Tibial artery (tissue), 4 donors: Measurements from ENCODE around the gene ATF7IP.
A peak's percentile ranks its signal among the peaks of the same experiment; 100 is the strongest.

Experiments
- DNase-seq, 2 donors: peaks; one replicate each; pipeline ENCODE4 v3.0.0-alpha.2; 2019
- H3K27ac ChIP-seq, 2 donors: fragments of 200-600 bp; sonication (generic) in 1 of 2; 1 replicate in 1 of 2; 2 replicates in 1 of 2; pipeline ENCODE4 v1.5.1; 2018 to 2019; ENCODE audit warnings: mild to moderate bottlenecking in 1 of 2
- H3K27me3 ChIP-seq, 2 donors: fragments of 200-600 bp; sonication (generic) in 1 of 2; one replicate each; pipeline versions ENCODE4 v1.5.1 to v1.6.0; 2016 to 2019
- H3K36me3 ChIP-seq, 3 donors: fragments of 200-600 bp; sonication (generic) in 2 of 3; one replicate each; pipeline ENCODE4 v1.5.1; 2016 to 2019; ENCODE audit warnings: mild to moderate bottlenecking in 2 of 3
- H3K4me1 ChIP-seq, 4 donors: fragments of 200-600 bp; sonication (generic) in 2 of 4; 1 replicate in 3 of 4; 2 replicates in 1 of 4; pipeline ENCODE4 v1.5.1; 2016 to 2019
- H3K4me3 ChIP-seq, 2 donors: fragments of 200-600 bp; sonication (generic) in 1 of 2; 1 replicate in 1 of 2; 2 replicates in 1 of 2; pipeline ENCODE4 v1.5.1; 2018 to 2019; ENCODE audit warnings: mild to moderate bottlenecking in 2 of 2
- H3K9me3 ChIP-seq, 3 donors: fragments of 200-600 bp; sonication (generic) in 1 of 3; one replicate each; pipeline ENCODE4 v1.5.1; 2016 to 2019
- intact Hi-C: fragments of 100-400 bp; cut with DNase I; formaldehyde crosslinking; loops from one replicate; pipeline ENCODE4 v1.15.0; 2023; ENCODE audit warnings: low total_unique reads
- TF ChIP-seq, protein P1 (sequence below), 2 experiments: fragments of 200-600 bp in 1 of 2; fragments of 450-650 bp in 1 of 2; IDR thresholded peaks; one replicate each; pipeline ENCODE4 v1.5.1; 2017 to 2019; ENCODE audit warnings: antibody characterized with exemption in 2 of 2, mild to moderate bottlenecking in 1 of 2, moderate library complexity in 1 of 2

Gene ATF7IP

DNA sequence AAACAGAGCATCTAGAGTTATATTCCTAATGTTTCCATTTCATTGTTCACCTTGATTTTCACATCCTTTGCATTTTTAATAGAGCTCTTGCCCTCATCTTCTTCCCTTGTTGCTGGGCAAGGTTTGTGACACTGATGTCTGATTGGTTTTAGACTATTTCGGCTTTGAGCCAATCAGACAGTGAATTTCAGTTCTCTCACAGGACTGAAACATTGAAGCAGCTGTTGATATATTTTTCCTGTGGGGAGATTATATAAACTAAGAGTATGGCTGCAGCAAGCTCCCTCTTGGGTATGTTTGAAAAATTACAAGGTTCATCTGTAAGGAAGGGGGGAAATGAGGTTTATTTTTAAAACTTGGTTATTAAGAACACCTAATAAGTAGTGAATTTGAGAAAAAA is 51.2 kb downstream of the ATF7IP start:
- TF ChIP-seq, protein P1, sequence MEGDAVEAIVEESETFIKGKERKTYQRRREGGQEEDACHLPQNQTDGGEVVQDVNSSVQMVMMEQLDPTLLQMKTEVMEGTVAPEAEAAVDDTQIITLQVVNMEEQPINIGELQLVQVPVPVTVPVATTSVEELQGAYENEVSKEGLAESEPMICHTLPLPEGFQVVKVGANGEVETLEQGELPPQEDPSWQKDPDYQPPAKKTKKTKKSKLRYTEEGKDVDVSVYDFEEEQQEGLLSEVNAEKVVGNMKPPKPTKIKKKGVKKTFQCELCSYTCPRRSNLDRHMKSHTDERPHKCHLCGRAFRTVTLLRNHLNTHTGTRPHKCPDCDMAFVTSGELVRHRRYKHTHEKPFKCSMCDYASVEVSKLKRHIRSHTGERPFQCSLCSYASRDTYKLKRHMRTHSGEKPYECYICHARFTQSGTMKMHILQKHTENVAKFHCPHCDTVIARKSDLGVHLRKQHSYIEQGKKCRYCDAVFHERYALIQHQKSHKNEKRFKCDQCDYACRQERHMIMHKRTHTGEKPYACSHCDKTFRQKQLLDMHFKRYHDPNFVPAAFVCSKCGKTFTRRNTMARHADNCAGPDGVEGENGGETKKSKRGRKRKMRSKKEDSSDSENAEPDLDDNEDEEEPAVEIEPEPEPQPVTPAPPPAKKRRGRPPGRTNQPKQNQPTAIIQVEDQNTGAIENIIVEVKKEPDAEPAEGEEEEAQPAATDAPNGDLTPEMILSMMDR (IDR thresholded peaks at IDR 0.05) = no peak
- peaks cover 0 to 63% (median 12%) of the 10 kb centered on the region in 4 donors for H3K4me1 ChIP-seq
- intact Hi-C loops = no loop called here
- H3K36me3 ChIP-seq = peaks cover 0 to 7% (median 5%) of the 10 kb centered on the region in 3 donors
- no peak for DNase-seq
- H3K9me3 ChIP-seq = no peaks in the 10 kb centered on the region
- no peaks in the 10 kb centered on the region for H3K27me3 ChIP-seq
- H3K27ac ChIP-seq = peak overlapping the region in 1 of 2 donors; percentile 11
- H3K4me3 ChIP-seq = no peak overlapping the region

DNA sequence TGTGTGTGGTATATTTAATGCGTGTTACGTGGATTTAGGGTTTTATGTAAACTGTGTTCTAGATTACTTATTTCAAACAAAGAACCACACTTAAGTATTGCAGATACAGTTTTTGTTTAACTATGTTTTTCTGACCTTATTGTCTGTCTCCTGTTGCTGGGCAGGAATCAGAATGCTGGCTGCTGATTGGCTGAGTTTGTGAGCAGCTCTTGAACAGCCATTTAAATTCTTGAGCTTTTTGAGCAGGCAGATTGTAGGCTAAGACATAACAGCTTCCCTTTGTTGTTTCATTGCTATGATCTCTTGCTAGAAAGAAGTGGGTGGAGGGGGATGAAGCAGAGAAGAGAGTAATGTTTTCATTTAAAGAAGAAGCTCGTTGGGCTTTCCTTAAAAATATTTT is 52.2 kb downstream of the ATF7IP start:
- TF ChIP-seq, protein P1 (IDR thresholded peaks at IDR 0.05) = no peak
- Histone ChIP-seq H3K4me1 (peaks cover 0 to 57% (median 12%) of the 10 kb centered on the region in 4 donors), H3K4me3 (no peak overlapping the region), H3K36me3 (peaks cover 0 to 10% (median 9%) of the 10 kb centered on the region in 3 donors), H3K9me3 (peaks cover 0 to 4% (median 0%) of the 10 kb centered on the region in 3 donors), H3K27ac (peak overlapping the region in 1 of 2 donors; percentile 3), H3K27me3 (no peaks in the 10 kb centered on the region)
- peak in 1 of 2 donors; percentile 43 for DNase-seq
- intact Hi-C loops = no loop called here

DNA sequence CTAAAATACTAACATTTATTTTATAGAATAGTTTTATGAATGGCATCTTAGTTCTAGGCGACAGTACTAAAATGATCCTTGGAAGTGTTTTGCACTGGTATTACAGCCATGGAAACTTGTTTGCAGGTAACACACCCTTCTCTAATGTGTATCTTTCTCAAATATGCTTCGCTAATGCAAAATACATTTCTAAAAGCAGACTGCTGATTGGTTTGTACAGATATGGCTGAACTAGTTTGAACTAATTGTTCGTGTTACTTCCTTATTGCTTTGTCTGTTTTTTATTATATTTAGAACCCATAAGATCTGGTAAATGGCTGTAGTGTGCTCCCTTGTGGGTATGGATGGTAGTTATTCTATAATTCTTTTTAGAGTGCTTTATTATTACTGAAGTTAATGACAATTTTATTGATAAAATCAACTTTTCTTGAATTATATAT is 53.0 kb downstream of the ATF7IP start:
- Histone ChIP-seq H3K27me3 (no peaks in the 10 kb centered on the region), H3K36me3 (peaks cover 0 to 10% (median 9%) of the 10 kb centered on the region in 3 donors), H3K27ac (no peak overlapping the region), H3K9me3 (peaks cover 0 to 5% (median 0%) of the 10 kb centered on the region in 3 donors), H3K4me1 (peaks cover 0 to 57% (median 12%) of the 10 kb centered on the region in 4 donors), H3K4me3 (no peak overlapping the region)
- DNase-seq = no peak
- intact Hi-C loops = no loop called here
- TF ChIP-seq, protein P1 (IDR thresholded peaks at IDR 0.05) = peak; percentile 27 to 30

DNA sequence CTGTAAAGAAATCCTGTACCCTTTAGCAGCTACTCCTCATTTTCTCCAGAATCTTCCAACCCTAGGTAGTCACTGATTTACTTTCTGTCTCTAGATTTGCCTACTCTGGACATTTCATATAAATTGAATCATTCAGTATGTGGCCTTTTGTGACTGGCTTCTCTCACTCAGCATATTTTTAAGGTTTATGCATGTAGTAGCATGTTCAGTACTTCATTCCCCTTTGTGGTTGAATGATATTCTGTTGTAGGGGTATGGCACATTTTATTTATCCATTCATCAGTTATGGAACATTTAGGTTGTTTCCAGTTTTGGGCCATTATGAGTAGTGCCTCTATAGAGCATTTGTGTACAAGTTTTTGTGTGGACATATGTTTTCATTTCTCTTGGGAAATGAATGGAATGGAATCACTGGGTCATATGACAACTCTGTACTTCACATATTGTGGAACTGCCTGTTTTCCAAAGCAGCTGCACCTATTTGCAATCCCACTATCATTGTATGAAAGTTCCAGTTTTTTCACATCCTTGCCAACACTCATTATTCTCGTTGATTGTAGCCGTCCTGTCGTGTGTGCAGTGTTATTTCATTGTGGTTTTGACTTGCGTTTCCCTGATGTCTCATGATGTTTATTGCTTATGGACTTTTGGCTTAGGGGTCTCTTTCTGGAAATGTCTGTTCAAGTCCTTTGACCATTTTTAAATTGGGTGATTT is 57.2 kb downstream of the ATF7IP start:
- H3K4me1 ChIP-seq = peaks cover 0 to 19% (median 2%) of the 10 kb centered on the region in 4 donors
- TF ChIP-seq, protein P1 (IDR thresholded peaks at IDR 0.05) = no peak
- intact Hi-C loops = no loop called here

DNA sequence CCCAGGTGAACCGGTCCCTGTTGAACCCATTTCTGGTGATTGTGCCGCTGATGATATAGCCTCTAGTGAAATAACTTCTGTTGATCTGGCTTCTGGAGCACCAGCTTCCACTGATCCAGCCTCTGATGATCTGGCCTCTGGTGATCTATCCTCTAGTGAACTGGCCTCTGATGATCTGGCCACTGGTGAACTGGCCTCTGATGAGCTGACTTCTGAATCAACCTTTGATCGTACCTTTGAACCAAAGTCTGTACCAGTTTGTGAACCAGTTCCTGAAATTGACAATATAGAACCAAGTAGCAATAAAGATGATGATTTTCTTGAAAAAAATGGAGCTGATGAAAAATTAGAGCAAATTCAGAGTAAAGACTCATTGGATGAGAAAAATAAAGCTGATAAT is 59.1 kb downstream of the ATF7IP start:
- intact Hi-C loops = no loop called here
- no peak overlapping the region for H3K4me3 ChIP-seq
- TF ChIP-seq, protein P1 (IDR thresholded peaks at IDR 0.05) = no peak
- H3K4me1 ChIP-seq = peaks cover 0 to 20% (median 0%) of the 10 kb centered on the region in 4 donors
- peaks cover 8 to 36% (median 25%) of the 10 kb centered on the region in 3 donors for H3K36me3 ChIP-seq
- no peaks in the 10 kb centered on the region for H3K27me3 ChIP-seq
- DNase-seq = no peak
- peaks cover 0 to 5% (median 0%) of the 10 kb centered on the region in 3 donors for H3K9me3 ChIP-seq
- no peak overlapping the region for H3K27ac ChIP-seq

More for the DNA sequence above, 57.2 kb downstream of the ATF7IP start:
- no peaks in the 10 kb centered on the region for H3K27me3 ChIP-seq
- peaks cover 0 to 5% (median 0%) of the 10 kb centered on the region in 3 donors for H3K9me3 ChIP-seq
- peaks cover 8 to 35% (median 25%) of the 10 kb centered on the region in 3 donors for H3K36me3 ChIP-seq
- no peak overlapping the region for H3K27ac ChIP-seq
- H3K4me3 ChIP-seq = no peak overlapping the region
- DNase-seq = no peak
